ENCODE results near the gene WDFY2. TPM values are rescaled to one million over a fixed set of nuclear protein-coding genes. Genes with fewer than 3 reads are reported as not detected.

WDFY2 gene
- total and polyA plus RNA-seq, 2 experiments from 2014 or later = 11.4 to 24.0 TPM

GRCh38 chr13:51778392-51778791 lies 194.1 kb downstream of the WDFY2 start (continued):
- TF ChIP-seq ZNF462 (CRISPR knock-in tag; IDR thresholded peaks at IDR 0.05) = no peak
- TF ChIP-seq REST (IDR thresholded peaks at IDR 0.05; ENCODE audit: unreplicated experiment) = no peak
- no peak for TF ChIP-seq EZH2 (IDR thresholded peaks at IDR 0.05; ENCODE audit: low read depth, unreplicated experiment)
- no peak for TF ChIP-seq NANOG (IDR thresholded peaks at IDR 0.05; ENCODE audit: borderline replicate concordance)
- TF ChIP-seq EZH2phosphoT487 (IDR thresholded peaks at IDR 0.05; ENCODE audit: unreplicated experiment) = no peak

GRCh38 chr13:51780099-51780498 lies 195.8 kb downstream of the WDFY2 start:
- H3K9me3 Mint-ChIP-seq = 0 out of 3 replicates have a peak, but pooled peaks cover 3% of the 10 kb centered on the region
- no peak overlapping the region for H3K27ac Mint-ChIP-seq
- H3K27me3 Mint-ChIP-seq (ENCODE audit: insufficient read depth, low read depth, poor library complexity) = peaks cover 11% of the 10 kb centered on the region
- TF ChIP-seq CTCF (conservative IDR thresholded peaks at IDR 0.05; ENCODE audit: low read depth in 2 of 2) = no peak
- Histone ChIP-seq H2AFZ (no peak overlapping the region), H3K27me3 (ENCODE audit: insufficient read depth) (no peaks in the 10 kb centered on the region), H3K4me1 (ENCODE audit: insufficient read depth) (no peaks in the 10 kb centered on the region), H3F3A (replicated peaks; ENCODE audit: low read depth) (no peaks in the 10 kb centered on the region), H3K79me2 (replicated peaks; ENCODE audit: insufficient read depth) (no peaks in the 10 kb centered on the region), H3K4me2 (no peak overlapping the region), H4K20me1 (replicated peaks; ENCODE audit: insufficient read depth) (no peaks in the 10 kb centered on the region), H3K4me3 (no peak overlapping the region), H3K9me2 (ENCODE audit: insufficient read depth) (no peaks in the 10 kb centered on the region), H3K27ac (ENCODE audit: low read depth) (no peak overlapping the region), H3K36me3 (ENCODE audit: insufficient read depth) (no peaks in the 10 kb centered on the region)
- DNase-seq (ENCODE audit: low spot score) (no peak), ATAC-seq (no peak)
- peaks cover 3% of the 10 kb centered on the region; the same call in 1 of the 3 replicates for H3K36me3 Mint-ChIP-seq (ENCODE audit: low read depth)
- peaks cover 15% of the 10 kb centered on the region for H3K4me1 Mint-ChIP-seq
- no peak overlapping the region for H3K4me3 Mint-ChIP-seq
